Activated CD4-positive, alpha-beta T cell treated with anti-CD3 and anti-CD28 coated beads for 1 hour (primary cell): ENCODE data around the gene NDUFAF7.
"Not testable (repeated sequence)": the region's sequence is repeated elsewhere in the genome, so short reads cannot be mapped to it uniquely, and the experiment has no call there.

ENCODE experiments used
- DNase-seq: peaks from one replicate; pipeline ENCODE4 v3.0.0-alpha.2; 2020

NDUFAF7 gene

DNA sequence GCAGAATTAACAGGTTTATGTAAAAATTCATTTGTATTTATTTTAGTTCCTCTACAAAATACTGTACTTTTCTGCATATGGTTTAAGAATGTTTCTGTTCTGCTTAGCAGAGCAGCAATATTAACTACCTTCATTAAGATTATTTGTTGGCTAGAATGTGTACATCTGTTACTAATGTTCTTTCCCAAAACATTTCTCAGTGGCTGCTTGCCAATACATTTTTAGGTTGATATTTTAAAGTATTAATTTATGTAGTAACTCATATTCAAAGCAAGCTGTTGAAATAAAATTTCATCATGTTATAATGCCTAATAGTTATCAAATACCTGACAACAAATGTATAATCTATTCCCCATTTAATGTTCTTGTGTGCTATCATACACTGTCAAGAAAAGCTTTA is 52.9 kb downstream of the NDUFAF7 start:
- DNase-seq, result no peak

DNA sequence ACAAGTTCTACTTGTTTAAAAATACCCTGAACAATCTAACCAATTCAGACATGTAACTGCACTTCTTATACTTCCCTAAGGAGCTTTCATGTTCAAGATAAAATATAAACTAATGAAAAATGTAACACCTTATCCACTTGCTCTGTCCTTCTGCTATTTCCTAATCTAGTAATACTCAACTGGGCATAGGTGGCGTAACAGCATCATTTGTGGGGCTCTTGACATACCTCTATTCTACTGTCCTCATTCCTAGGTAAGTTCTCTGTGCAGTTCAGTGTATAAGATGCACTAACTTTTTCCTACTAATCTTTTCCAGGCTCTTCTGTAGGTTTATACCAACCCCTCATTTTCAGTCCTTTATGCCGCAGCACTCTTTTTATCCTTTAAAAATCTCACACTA is 56.5 kb downstream of the NDUFAF7 start:
- DNase-seq, result no peak

DNA sequence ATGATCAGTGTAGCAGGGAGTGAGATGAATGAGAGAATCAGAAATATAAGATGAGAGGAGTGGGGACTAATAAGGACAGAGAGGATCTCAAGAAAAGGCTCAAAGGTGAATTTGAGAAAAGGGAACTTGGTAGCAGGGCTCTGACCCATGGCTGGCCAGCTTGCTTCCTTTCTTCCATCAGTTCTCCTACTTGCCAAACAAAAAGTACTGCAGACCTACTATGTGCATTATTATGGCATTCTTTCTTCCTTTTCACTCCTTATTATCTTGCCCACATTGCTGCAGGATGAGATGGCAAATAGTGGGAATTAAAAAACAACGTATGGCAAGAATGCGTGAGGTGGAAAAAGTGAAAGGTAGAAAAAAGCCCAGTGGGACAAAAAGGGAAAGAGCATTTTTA is 60.2 kb downstream of the NDUFAF7 start:
- DNase-seq, result no peak

DNA sequence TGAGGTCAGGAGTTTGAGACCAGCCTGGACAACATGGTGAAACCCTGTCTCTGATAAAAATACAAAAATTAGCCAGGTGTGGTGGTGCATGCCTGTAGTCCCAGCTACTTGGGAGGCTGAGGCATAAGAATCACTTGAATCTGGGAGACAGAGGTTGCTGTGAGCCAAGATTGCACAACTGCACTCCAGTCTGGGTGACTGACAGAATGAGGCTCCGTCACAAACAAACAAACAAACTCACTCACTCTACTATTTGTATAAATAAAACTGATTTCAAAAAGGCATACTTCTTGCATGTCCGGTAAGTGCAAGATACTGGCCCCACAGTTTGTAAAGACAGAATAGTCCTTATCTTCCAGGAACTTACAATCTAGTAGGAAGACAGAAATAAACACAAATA is 63.4 kb downstream of the NDUFAF7 start:
- not testable (repeated sequence) for DNase-seq

DNA sequence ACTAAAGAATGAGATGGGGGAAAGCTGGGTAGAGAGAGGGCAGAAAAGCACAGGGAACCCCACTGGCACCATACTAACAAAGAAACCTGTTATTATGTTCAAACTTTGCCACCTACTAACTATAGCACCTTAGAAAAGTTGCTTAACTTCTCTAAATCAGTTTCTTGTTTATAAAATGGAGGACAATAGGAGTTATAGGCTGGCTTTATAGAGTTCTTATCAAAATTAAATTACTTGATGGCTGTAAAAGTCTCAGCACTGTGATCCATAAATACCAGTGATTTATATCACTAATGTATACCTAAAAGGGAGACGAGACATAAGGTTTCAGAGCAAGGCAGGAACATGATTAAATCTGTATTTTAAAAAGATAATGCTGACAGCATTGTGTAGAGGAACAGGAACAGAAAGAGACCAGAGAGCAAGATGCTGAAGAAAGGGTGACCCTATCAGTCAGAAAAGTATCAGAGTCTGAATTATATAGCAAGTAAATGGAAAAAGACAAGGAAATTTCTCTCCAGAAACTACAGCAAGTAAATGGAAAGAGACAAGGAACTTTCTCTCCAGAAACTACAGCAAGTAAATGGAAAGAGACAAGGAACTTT is 64.1 kb downstream of the NDUFAF7 start:
- no peak for DNase-seq

DNA sequence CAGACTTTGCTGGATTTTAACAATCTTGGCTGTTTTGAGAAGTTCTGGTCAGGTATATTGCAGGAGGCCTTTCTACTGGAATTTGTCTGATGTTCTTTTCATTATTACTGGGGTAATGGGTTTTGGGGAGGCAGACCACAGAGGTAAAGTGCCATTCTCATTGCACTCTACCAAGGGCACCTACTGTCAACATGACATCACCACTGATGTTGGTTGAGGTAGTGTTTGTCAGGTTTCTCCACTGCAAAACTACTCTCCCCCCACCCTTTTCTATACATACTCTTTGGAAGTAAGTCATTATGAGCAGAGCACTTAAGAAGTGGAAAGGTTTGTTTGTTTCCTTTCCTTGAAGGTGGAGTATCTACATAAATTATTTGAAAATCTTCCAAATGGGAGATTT is 66.2 kb downstream of the NDUFAF7 start:
- DNase-seq, result no peak
